Right lung (tissue), 5 donors: Measurements from ENCODE around the gene RYR2. TPM values are rescaled to one million over a fixed set of nuclear protein-coding genes. Genes with fewer than 3 reads are reported as not detected.
"Not testable (repeated sequence)": the region's sequence is repeated elsewhere in the genome, so short reads cannot be mapped to it uniquely, and the experiment has no call there.

Experiments
- DNase-seq, 2 donors: peaks; one replicate each; pipeline ENCODE4 v3.0.0-alpha.2; 2013
- polyA plus RNA-seq, 5 donors: library from polyadenylated mRNA; unstranded; fragments of 120-200 nt; gene quantifications; one replicate each; pipeline versions ENCODE4 v1.2.1 to v1.2.3, GENCODE V29; 2013; ENCODE audit warnings: inconsistent platforms in 1 of 5, low replicate concordance in 1 of 5; ENCODE audit not compliant: insufficient read length in 5 of 5, insufficient read depth in 1 of 5

The RYR2 gene
- polyA plus RNA-seq, 5 donors, result 4.2 to 9.7 (median 7.9) TPM

DNA sequence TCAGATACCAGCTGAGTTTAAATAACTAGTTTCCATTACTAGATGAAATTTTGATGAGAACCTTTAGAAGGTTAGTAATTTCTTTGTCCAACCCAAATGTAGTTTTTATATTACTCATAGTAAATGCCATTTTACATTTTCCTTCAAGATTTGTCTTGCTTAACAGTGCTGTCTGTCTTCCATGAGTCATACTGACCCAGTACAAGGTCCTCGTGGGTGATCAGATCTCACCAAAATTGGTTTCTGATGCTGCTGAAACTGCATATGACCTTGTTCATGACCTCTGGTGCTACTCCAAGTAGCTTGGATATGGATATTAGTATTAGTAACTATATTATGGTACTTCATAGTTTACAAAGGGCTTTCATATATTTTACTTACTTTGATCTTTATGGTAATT, 207.1 kb downstream of the RYR2 start:
- no peak for DNase-seq

- DNase-seq, result no peak
Measured at GRCh38 chr1:237250055-237250454, 208.1 kb downstream of the RYR2 start.

- no peak for DNase-seq
Measured at GRCh38 chr1:237255071-237255470, 213.1 kb downstream of the RYR2 start.

DNA sequence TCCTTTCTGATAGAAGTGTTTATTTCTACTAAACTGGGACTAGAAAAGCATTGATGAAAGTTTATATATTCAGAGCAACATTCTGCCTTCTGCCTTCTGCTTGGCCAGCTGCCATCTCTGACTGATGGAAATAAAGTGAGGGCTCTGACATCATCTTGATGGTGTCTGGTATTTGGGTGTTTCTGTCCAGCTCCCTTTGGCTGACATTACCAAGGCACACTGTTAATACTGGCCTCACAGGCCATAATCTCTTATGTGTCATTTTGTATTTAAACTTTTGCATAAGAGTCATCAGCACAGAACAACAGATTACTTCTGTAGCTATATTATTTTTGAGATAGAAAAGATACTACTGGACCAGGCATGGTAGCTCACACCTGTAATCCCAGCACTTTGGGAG, 216.9 kb downstream of the RYR2 start:
- DNase-seq, result peak; percentile 58 to 62

DNA sequence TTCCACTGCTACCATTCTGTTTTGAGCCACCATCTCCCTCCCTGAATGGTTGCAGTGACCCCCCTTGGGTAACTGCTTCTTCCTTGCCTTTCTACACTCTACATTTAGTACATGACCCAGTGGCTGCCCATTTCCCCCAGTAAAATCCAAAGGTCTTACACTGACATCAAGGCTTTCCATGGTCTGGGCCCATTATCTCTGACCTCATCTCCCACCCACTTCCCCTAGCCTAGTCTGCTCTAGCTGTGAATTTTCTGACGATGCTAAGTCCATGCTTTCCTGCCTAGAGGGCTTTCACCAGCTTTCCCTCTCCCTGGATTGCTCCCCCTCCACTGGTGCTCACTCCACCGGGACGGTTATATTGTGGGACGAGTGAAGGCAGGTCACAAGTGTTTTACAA, 219.2 kb downstream of the RYR2 start:
- DNase-seq, result no peak

- DNase-seq, result no peak
Measured at GRCh38 chr1:237267743-237268142, 225.8 kb downstream of the RYR2 start.

DNA sequence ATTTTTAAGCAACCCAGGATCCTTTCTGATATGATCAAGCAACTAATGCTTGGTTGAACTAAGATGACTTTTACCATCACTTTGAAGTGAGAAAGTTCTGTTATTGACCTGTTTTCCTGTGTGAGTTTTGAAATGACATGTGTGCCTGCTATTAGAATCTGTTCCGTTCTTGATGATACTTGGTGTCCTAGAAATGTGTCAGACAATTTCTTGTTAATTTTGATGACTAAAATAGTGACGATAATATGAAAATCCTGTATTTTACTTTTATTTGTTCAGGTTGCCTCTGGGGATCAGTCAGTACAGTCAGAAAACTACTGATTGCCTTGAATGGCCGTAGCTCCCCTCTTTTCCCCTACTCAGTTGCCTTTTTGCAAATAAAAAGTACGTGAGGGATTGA, 228.0 kb downstream of the RYR2 start:
- no peak for DNase-seq

DNA sequence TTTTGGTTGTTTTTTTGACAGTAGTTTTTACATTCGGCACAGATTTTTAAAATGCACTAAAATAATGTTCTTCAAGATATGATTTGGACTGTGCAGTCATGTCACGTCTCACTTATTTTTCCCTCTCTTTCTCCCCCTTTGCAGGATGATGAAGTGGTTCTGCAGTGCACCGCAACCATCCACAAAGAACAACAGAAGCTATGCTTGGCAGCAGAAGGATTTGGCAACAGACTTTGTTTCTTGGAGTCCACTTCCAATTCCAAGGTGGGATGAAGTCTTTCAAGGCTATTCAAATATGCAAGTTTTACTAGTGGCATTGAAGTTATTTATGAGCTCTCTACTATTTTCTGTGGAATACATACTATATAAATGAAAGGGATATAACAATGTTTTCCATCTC, 228.4 kb downstream of the RYR2 start:
- DNase-seq, result no peak

- not testable (repeated sequence) for DNase-seq
Measured at GRCh38 chr1:237277994-237278393, 236.0 kb downstream of the RYR2 start.

DNA sequence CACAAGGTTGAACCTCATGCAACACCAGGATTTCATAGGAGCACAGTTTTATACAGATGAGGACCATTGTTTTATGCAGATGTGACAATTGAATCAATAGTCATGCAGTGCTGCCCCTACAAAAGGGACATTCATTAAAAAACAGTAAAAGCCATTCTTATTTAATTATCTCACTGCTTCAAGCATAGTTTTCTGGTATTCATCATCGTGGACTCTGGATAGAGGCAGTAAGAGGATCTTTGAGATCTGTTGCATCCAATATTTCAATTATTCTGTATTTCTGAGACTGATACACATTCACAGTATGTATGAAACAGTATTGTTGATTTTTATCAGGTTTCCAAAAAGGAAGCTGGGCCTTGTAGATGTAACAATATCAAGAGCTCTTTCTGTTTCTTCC, 237.6 kb downstream of the RYR2 start:
- DNase-seq, result no peak

GRCh38 chr1:237281481-237281880, 239.5 kb downstream of the RYR2 start:
- DNase-seq, result no peak

GRCh38 chr1:237282208-237282783, 240.3 kb downstream of the RYR2 start:
- no peak for DNase-seq

GRCh38 chr1:237287876-237288521, 246.0 kb downstream of the RYR2 start:
- no peak for DNase-seq

DNA sequence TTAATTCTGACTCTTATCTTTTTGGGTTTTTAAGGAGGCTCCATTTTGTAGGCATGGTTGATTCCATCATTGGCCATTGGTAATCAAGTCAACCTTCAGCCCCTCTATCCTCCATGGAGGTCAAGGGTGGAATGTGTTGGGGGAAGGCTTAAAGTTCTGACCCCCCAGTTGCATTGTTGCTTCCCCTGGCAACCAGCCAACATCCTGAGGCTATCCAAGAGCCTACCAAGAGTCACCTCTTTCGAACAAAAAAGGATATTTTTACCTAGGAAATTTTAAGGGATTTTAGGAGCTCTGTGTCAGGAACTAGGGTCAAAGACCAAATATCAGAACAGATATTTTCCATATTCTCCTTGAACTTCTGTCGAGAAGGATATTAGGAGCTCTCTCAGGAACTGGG, 251.8 kb downstream of the RYR2 start:
- DNase-seq, result no peak

- DNase-seq, result no peak
Measured at GRCh38 chr1:237296861-237297260, 254.9 kb downstream of the RYR2 start.

GRCh38 chr1:237300642-237301041, 258.7 kb downstream of the RYR2 start:
- DNase-seq, result no peak

GRCh38 chr1:237303929-237304328, 261.9 kb downstream of the RYR2 start:
- DNase-seq, result no peak

DNA sequence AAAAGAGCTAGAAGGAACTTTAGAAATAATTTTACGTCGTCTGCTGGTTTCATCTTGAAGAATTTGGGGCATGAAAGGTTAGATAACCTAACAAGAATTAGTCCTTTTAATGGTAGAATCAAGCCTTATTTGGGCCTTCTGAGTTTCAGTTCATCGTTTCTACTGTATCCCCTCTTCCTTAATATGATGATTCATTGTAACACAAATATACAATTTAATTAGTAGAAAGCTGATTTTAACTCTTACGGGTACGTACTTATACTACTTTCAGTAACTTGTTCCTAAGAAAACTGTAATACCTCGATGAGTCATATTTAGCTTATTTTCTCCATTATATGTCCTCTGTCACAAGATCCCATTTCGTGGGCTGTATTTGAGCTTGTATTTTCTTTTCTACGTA, 264.7 kb downstream of the RYR2 start:
- no peak for DNase-seq

DNA sequence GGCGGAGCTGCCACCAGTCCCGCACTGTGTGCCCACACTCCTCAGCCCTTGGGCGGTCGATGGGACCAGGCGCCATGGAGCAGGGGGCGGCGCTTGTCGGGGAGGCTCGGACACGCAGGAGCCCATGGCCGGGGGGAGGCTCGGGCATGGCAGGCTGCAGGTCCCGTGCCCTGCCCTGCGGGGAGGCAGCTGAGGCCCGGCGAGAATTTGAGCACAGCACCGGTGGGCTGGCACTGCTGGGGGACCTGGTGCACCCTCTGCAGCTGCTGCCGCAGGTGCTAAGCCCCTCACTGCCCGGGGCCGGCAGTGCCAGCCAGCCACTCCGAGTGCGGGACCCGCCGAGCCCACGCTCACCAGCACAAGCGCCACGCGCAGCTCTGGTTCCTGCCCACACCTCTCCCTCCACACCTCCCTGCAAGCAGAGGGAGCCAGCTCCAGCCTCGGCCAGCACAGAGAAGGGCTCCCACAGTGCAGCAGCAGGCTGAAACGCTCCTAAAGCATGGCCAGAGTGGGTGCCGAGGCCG, 267.7 kb downstream of the RYR2 start:
- no peak for DNase-seq

DNA sequence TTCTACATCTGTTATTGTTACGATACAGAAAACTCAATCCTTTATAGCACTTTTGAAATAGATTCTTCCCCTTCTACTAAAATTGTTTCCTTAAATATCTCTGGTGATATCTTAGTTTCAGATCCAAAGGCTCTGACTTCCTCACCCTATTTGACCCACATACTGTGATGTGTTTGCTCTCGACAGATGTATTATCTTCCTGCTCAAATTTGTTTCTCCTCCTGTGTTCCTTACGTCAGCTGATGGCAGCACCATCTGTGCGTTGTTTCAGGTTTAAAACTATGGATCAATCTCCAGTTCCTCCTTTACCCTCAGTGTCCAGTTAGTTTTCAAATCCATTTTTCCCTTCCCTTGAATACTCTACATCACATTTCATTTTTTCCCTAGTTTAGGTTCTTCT, 274.4 kb downstream of the RYR2 start:
- DNase-seq, result no peak

- DNase-seq, result no peak
Measured at GRCh38 chr1:237318748-237319147, 276.8 kb downstream of the RYR2 start.

GRCh38 chr1:237320890-237321289, 278.9 kb downstream of the RYR2 start:
- DNase-seq, result no peak

DNA sequence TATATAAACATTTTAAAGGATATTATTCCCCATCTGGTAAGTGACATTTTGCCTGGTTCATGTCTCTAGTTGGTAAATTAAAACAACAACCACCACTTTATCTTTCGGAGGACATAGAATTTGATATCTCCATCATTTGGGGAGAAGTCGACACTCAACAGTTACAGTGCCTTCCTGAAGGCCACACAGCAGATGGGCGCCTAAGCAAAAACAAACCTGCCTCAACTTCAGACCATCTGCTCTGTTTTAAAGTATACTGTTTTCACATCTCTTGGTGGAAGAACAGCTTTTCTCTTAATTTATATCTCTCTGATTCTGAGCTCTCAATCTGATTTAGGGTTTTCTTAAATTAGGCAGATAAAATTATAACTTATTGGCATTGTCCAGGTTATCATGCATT, 282.2 kb downstream of the RYR2 start:
- DNase-seq, result no peak

DNA sequence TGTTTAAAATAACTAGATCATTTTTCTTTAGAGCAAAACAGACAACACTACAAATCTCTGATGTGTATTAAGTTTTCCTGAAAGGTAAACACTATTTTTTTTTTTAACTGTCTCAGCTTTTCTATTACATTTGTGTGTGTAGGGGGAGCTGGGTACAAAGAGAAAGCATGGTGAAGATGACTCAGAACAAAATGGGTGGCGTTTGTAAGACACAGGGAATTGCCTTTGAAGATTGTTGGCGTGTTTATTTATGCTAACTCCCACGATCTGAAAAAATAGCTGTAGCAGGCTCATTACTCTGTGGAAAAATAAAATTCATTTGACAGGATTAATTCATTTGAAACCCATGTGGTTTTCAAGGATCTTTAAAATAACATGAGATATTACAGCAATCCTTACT, 285.1 kb downstream of the RYR2 start:
- DNase-seq, result no peak
